ENCODE measurements around the gene LIMCH1.

Gene LIMCH1

GRCh38 chr4:41532882-41533281, 5.1 kb upstream of the LIMCH1 start:
- no peak for DNase-seq (ENCODE audit: low spot score)

- no peak for DNase-seq (ENCODE audit: low spot score)
Observed at GRCh38 chr4:41533680-41534079, 4.3 kb upstream of the LIMCH1 start.

GRCh38 chr4:41534404-41534803, 3.6 kb upstream of the LIMCH1 start:
- DNase-seq (ENCODE audit: low spot score), result no peak

- no peak for DNase-seq (ENCODE audit: low spot score)
Observed at GRCh38 chr4:41535911-41536371, 2.0 kb upstream of the LIMCH1 start.

- DNase-seq (ENCODE audit: low spot score), result no peak
Observed at GRCh38 chr4:41537292-41537890, 566 bp upstream of the LIMCH1 start.

GRCh38 chr4:41538887-41539498, 1.0 kb downstream of the LIMCH1 start:
- DNase-seq (ENCODE audit: low spot score), result no peak

- no peak for DNase-seq (ENCODE audit: low spot score)
Observed at GRCh38 chr4:41539711-41540110, 1.8 kb downstream of the LIMCH1 start.

GRCh38 chr4:41540687-41541086, 2.7 kb downstream of the LIMCH1 start:
- DNase-seq (ENCODE audit: low spot score), result no peak

- DNase-seq (ENCODE audit: low spot score), result no peak
Observed at GRCh38 chr4:41541687-41542094, 3.7 kb downstream of the LIMCH1 start.

- no peak for DNase-seq (ENCODE audit: low spot score)
Observed at GRCh38 chr4:41542526-41543275, 4.7 kb downstream of the LIMCH1 start.

- DNase-seq (ENCODE audit: low spot score), result no peak
Observed at GRCh38 chr4:41545238-41545637, 7.3 kb downstream of the LIMCH1 start.

- DNase-seq (ENCODE audit: low spot score), result no peak
Observed at GRCh38 chr4:41546638-41547037, 8.7 kb downstream of the LIMCH1 start.

GRCh38 chr4:41548305-41548880, 10.4 kb downstream of the LIMCH1 start:
- DNase-seq (ENCODE audit: low spot score), result no peak

- DNase-seq (ENCODE audit: low spot score), result no peak
Observed at GRCh38 chr4:41549478-41549877, 11.5 kb downstream of the LIMCH1 start.

GRCh38 chr4:41550308-41550707, 12.4 kb downstream of the LIMCH1 start:
- no peak for DNase-seq (ENCODE audit: low spot score)

- no peak for DNase-seq (ENCODE audit: low spot score)
Observed at GRCh38 chr4:41551536-41551935, 13.6 kb downstream of the LIMCH1 start.

- no peak for DNase-seq (ENCODE audit: low spot score)
Observed at GRCh38 chr4:41554905-41555304, 16.9 kb downstream of the LIMCH1 start.

GRCh38 chr4:41556526-41556925, 18.6 kb downstream of the LIMCH1 start:
- DNase-seq (ENCODE audit: low spot score), result no peak

GRCh38 chr4:41559940-41560516, 22.1 kb downstream of the LIMCH1 start:
- no peak for DNase-seq (ENCODE audit: low spot score)

- no peak for DNase-seq (ENCODE audit: low spot score)
Observed at GRCh38 chr4:41561244-41561643, 23.3 kb downstream of the LIMCH1 start.

GRCh38 chr4:41567186-41567585, 29.2 kb downstream of the LIMCH1 start:
- no peak for DNase-seq (ENCODE audit: low spot score)

GRCh38 chr4:41568363-41568762, 30.4 kb downstream of the LIMCH1 start:
- DNase-seq (ENCODE audit: low spot score), result no peak

GRCh38 chr4:41569961-41570360, 32.0 kb downstream of the LIMCH1 start:
- no peak for DNase-seq (ENCODE audit: low spot score)

Measured in CD4-positive, alpha-beta T cell treated with Interleukin-15 for 4 hours (primary cell).